Fibroblast of skin of right biceps (primary cell): Measurements from ENCODE around the gene NLGN1.

Source experiments
- DNase-seq: peaks from one replicate; pipeline ENCODE4 v3.0.0-alpha.2; 2013

Gene NLGN1

GRCh38 chr3:173644086-173645082 is 246.8 kb downstream of the NLGN1 start:
- DNase-seq = no peak

GRCh38 chr3:173650596-173650995 is 253.1 kb downstream of the NLGN1 start:
- DNase-seq = no peak

GRCh38 chr3:173652093-173652492 is 254.5 kb downstream of the NLGN1 start:
- DNase-seq = no peak

- DNase-seq = peak; percentile 20
Observed at GRCh38 chr3:173653781-173654180, 256.2 kb downstream of the NLGN1 start.

- DNase-seq = no peak
Observed at GRCh38 chr3:173659972-173660371, 262.4 kb downstream of the NLGN1 start.

- peak; percentile 63 for DNase-seq
Observed at GRCh38 chr3:173660645-173661299, 263.2 kb downstream of the NLGN1 start.

GRCh38 chr3:173663696-173664111 is 266.2 kb downstream of the NLGN1 start:
- DNase-seq = peak; percentile 56

- DNase-seq = no peak
Observed at GRCh38 chr3:173676094-173676493, 278.6 kb downstream of the NLGN1 start.

- DNase-seq = no peak
Observed at GRCh38 chr3:173681188-173681678, 283.7 kb downstream of the NLGN1 start.

- DNase-seq = no peak
Observed at GRCh38 chr3:173685456-173685855, 287.9 kb downstream of the NLGN1 start.

- DNase-seq = no peak
Observed at GRCh38 chr3:173688216-173688842, 290.8 kb downstream of the NLGN1 start.

GRCh38 chr3:173690542-173691180 is 293.1 kb downstream of the NLGN1 start:
- peak; percentile 41 for DNase-seq

GRCh38 chr3:173699353-173699752 is 301.8 kb downstream of the NLGN1 start:
- no peak for DNase-seq

GRCh38 chr3:173700336-173700735 is 302.8 kb downstream of the NLGN1 start:
- DNase-seq = no peak

- no peak for DNase-seq
Observed at GRCh38 chr3:173702561-173702960, 305.0 kb downstream of the NLGN1 start.

GRCh38 chr3:173703771-173704170 is 306.2 kb downstream of the NLGN1 start:
- no peak for DNase-seq

- no peak for DNase-seq
Observed at GRCh38 chr3:173706630-173707029, 309.1 kb downstream of the NLGN1 start.

GRCh38 chr3:173708191-173708590 is 310.6 kb downstream of the NLGN1 start:
- no peak for DNase-seq

- peak; percentile 19 for DNase-seq
Observed at GRCh38 chr3:173709026-173709425, 311.5 kb downstream of the NLGN1 start.

- no peak for DNase-seq
Observed at GRCh38 chr3:173711619-173712018, 314.1 kb downstream of the NLGN1 start.

GRCh38 chr3:173719585-173719984 is 322.0 kb downstream of the NLGN1 start:
- no peak for DNase-seq

GRCh38 chr3:173725507-173725906 is 328.0 kb downstream of the NLGN1 start:
- DNase-seq = peak; percentile 58

GRCh38 chr3:173730391-173730790 is 332.8 kb downstream of the NLGN1 start:
- no peak for DNase-seq
